ENCODE measurements around the gene BCHE.

The BCHE gene

DNA sequence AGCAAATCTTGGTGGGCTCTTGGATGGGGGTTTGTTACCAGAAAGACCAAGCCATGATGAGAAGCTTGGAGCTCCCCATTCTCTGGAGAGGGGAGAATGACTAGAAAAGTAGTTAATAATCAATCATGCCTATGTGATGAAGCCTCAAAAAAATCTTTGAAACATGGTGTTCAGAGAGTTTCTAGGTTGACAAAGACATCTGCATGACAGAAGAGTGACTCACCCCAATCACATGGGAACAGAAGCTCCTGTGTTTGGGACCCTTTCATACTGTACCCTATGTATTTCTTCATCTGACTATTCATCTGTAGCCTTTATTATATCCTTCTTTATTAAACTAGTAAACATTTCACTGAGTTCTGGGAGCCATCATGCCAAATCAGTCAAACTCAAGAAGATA, 87.4 kb downstream of the BCHE start:
- no peak for DNase-seq (ENCODE audit: low spot score)

DNA sequence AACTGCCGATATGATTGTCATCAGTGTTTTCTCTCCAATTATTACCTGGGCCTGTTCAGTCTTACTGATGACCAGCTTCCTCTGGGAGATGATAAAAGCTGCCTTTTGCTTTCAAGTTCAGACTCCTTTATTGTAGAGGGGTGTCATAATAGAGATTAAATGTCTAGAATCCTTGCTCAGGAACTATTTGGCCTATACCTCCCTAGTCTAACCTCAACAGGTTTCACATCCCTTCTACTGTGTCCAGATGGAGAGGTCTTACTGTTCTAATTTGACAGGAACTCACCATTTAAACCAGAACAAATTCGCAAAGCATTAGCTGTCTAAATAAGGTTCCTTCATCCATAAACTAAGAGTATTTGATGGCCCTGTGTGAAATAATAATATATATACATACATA, 88.0 kb downstream of the BCHE start:
- no peak for DNase-seq (ENCODE audit: low spot score)

- DNase-seq (ENCODE audit: low spot score) = no peak
Observed at GRCh38 chr3:165748094-165748493, 89.1 kb downstream of the BCHE start.

DNA sequence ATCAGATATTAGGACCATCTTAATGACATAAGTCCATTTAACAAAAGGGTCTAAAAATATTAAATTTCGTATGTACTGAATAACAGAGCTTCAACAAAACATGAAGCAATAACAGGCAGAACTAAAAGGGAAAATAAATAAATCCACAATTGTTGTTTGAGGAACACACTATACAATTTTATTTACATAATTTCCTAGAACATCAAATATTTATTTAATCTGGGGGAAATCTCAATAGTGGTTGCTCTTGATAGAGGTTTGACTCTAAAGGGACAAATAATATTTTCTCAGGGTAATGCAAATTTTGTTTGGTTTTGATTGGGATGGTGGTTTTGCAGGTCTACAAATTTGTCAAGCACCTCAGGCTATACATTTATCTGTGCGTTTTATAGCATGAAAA, 90.3 kb downstream of the BCHE start:
- DNase-seq (ENCODE audit: low spot score) = no peak

- DNase-seq (ENCODE audit: low spot score) = no peak
Observed at GRCh38 chr3:165744025-165744424, 93.2 kb downstream of the BCHE start.

DNA sequence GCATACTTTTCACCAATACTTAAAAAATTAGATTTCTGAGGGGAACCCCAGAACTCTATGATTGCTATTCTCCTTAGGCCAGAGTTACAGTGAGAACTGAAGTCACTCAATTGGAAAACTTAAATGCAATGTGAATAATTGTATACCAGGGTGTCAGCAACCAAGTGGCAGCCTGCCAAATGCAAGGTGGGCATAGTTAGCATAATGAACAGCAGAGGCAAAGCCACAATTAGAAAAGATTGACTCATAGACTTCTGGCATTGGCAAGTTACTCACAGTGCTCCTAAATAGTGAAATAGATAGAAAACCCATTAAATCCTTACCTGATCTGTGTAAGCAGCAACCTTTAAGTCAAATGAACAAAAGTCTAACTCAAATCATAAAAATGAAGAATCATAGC, 94.9 kb downstream of the BCHE start:
- DNase-seq (ENCODE audit: low spot score) = no peak

- DNase-seq (ENCODE audit: low spot score) = no peak
Observed at GRCh38 chr3:165729756-165730155, 107.5 kb downstream of the BCHE start.

- no peak for DNase-seq (ENCODE audit: low spot score)
Observed at GRCh38 chr3:165728924-165729323, 108.3 kb downstream of the BCHE start.

- DNase-seq (ENCODE audit: low spot score) = no peak
Observed at GRCh38 chr3:165725296-165725695, 111.9 kb downstream of the BCHE start.

Measured in CD4-positive, alpha-beta T cell treated with Interleukin-6 at 100 ng/mL for 8 hours (primary cell).